Smooth muscle cell (in vitro differentiated cells): ENCODE measurements around the gene PHYHIPL. TPM values are rescaled to one million over a fixed set of nuclear protein-coding genes. Genes with fewer than 3 reads are reported as not detected.

Experiments
- DNase-seq: peaks from one replicate; lab custom pipeline; 2025; ENCODE audit not compliant: unreplicated experiment; lab: John Stamatoyannopoulos, UW
- H2AFZ ChIP-seq: fragments of 200-600 bp; sonication (generic); 2 replicates; pipeline ENCODE4 v1.6.0; 2016; ENCODE audit warnings: antibody characterized with exemption, low read depth, mild to moderate bottlenecking
- H3F3A ChIP-seq: fragments of 200-600 bp; sonication (generic); 2 replicates; pipeline ENCODE4 v1.6.0; 2017; ENCODE audit warnings: antibody characterized with exemption, low read depth
- H3K27ac ChIP-seq: fragments of 200-600 bp; sonication (generic); 2 replicates; pipeline ENCODE4 v1.5.1; 2016; ENCODE audit warnings: low read depth, mild to moderate bottlenecking
- H3K27me3 ChIP-seq: fragments of 200-600 bp; sonication (generic); 2 replicates; pipeline ENCODE4 v1.6.1; 2016; ENCODE audit warnings: low read depth, mild to moderate bottlenecking
- H3K36me3 ChIP-seq: fragments of 200-600 bp; sonication (generic); 2 replicates; pipeline ENCODE4 v1.5.1; 2016; ENCODE audit warnings: low read depth
- H3K4me1 ChIP-seq: fragments of 200-600 bp; sonication (generic); 2 replicates; pipeline ENCODE4 v1.5.1; 2016; ENCODE audit warnings: low read depth
- H3K4me2 ChIP-seq: fragments of 200-600 bp; sonication (generic); 2 replicates; pipeline ENCODE4 v1.6.0; 2016; ENCODE audit warnings: mild to moderate bottlenecking
- H3K4me3 ChIP-seq: fragments of 200-600 bp; sonication (generic); 2 replicates; pipeline ENCODE4 v1.5.1; 2016; ENCODE audit warnings: mild to moderate bottlenecking
- H3K79me2 ChIP-seq: fragments of 200-600 bp; sonication (generic); 2 replicates; pipeline ENCODE4 v1.6.0; 2016; ENCODE audit warnings: low read depth, mild to moderate bottlenecking
- H3K9ac ChIP-seq: fragments of 200-600 bp; sonication (generic); 2 replicates; pipeline ENCODE4 v1.6.0; 2016; ENCODE audit warnings: low read depth
- H3K9me3 ChIP-seq: fragments of 200-600 bp; sonication (generic); replicated peaks from 2 replicates; pipeline ENCODE4 v1.5.1; 2016; ENCODE audit warnings: low read depth
- H4K20me1 ChIP-seq: fragments of 200-600 bp; sonication (generic); 2 replicates; pipeline ENCODE4 v1.6.0; 2016; ENCODE audit warnings: low read depth
- WGBS: methylation state at CpG from one replicate; pipeline ENCODE4 v1.1.7; 2016; ENCODE audit warnings: low lambda C conversion rate; 5-methylcytosine and 5-hydroxymethylcytosine counted together
- polyA plus RNA-seq: library from polyadenylated mRNA; unstranded; fragments of >200 nt; fragmentation: Nextera tagmentation; extraction: Ambion mirVana; gene quantifications from 2 replicates; pipeline ENCODE4 v1.2.1, GENCODE V29; 2016
- total RNA-seq: library from RNA; depleted of rRNA; stranded (reverse); fragments of >200 nt; gene quantifications from 2 replicates; pipeline ENCODE4 v1.2.3, GENCODE V29; 2014
- TF ChIP-seq, protein P1 (sequence below): fragments of 200-600 bp; sonication (generic); IDR thresholded peaks from 2 replicates; pipeline ENCODE4 v1.5.1; 2017; ENCODE audit warnings: borderline replicate concordance, mild to moderate bottlenecking, antibody characterized with exemption; ENCODE audit not compliant: insufficient read depth, poor library complexity, severe bottlenecking

PHYHIPL gene
- total and polyA plus RNA-seq, 2 experiments from 2014 or later = 0.31 to 0.63 TPM

DNA sequence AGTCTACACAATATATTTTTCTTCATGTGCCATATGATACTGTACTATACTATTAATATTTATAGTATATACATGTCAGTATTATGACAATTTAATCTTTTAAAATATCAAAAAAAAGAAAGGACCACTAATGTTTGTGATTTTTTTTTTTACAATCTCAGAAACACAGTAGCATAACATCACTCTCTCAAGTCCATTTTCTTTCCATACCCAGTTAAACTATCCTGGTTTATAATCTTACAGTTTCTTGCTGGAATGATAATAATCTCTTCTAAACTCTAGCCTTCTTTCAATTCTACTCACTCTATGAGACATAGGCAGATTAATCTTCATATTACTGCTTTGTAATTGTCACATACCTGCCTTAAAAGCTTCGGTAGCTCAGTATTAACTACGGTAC is 8.9 kb upstream of the PHYHIPL start:
- no peaks in the 10 kb centered on the region for H3K27me3 ChIP-seq
- H3K79me2 ChIP-seq = no peaks in the 10 kb centered on the region
- TF ChIP-seq, protein P1, sequence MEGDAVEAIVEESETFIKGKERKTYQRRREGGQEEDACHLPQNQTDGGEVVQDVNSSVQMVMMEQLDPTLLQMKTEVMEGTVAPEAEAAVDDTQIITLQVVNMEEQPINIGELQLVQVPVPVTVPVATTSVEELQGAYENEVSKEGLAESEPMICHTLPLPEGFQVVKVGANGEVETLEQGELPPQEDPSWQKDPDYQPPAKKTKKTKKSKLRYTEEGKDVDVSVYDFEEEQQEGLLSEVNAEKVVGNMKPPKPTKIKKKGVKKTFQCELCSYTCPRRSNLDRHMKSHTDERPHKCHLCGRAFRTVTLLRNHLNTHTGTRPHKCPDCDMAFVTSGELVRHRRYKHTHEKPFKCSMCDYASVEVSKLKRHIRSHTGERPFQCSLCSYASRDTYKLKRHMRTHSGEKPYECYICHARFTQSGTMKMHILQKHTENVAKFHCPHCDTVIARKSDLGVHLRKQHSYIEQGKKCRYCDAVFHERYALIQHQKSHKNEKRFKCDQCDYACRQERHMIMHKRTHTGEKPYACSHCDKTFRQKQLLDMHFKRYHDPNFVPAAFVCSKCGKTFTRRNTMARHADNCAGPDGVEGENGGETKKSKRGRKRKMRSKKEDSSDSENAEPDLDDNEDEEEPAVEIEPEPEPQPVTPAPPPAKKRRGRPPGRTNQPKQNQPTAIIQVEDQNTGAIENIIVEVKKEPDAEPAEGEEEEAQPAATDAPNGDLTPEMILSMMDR = no peak
- H3K4me1 ChIP-seq = no peaks in the 10 kb centered on the region
- H3K4me2 ChIP-seq = no peak overlapping the region
- DNase-seq = no peak
- 90% methylated on average over 2 of the region's 2 CpGs for WGBS
- no peak overlapping the region for H3K4me3 ChIP-seq
- H3K9me3 ChIP-seq = no peaks in the 10 kb centered on the region
- peaks cover 4% of the 10 kb centered on the region for H3K36me3 ChIP-seq
- no peak overlapping the region for H3K27ac ChIP-seq
- H4K20me1 ChIP-seq = no peaks in the 10 kb centered on the region
- no peaks in the 10 kb centered on the region for H3F3A ChIP-seq
- no peak overlapping the region for H3K9ac ChIP-seq
- H2AFZ ChIP-seq = no peak overlapping the region

DNA sequence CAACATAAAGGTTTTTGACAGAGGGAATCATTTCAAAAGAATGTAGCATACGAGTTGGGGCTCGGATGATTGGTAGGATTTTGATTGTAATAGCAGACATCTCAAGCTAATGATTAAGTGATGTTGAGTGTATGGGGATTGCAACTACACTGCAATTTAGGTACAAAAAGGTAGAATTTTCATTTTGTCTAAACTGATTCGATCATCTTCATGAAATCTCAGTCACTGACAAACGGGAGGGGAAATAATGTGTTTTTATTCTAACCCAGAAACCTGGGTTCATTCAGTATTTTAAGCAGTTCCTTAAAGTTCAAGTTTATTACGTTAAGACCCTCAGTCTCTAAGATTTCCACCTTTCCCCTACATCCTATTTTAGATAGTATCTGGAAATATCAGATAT is 3.9 kb upstream of the PHYHIPL start:
- H3K36me3 ChIP-seq = peaks cover 4% of the 10 kb centered on the region
- H3K4me2 ChIP-seq = no peak overlapping the region
- peaks cover 4% of the 10 kb centered on the region for H3K4me1 ChIP-seq
- H4K20me1 ChIP-seq = no peaks in the 10 kb centered on the region
- TF ChIP-seq, protein P1 = no peak
- no peaks in the 10 kb centered on the region for H3F3A ChIP-seq
- no peak overlapping the region for H2AFZ ChIP-seq
- H3K79me2 ChIP-seq = no peaks in the 10 kb centered on the region
- H3K4me3 ChIP-seq = no peak overlapping the region
- no peak for DNase-seq
- no peak overlapping the region for H3K27ac ChIP-seq
- peaks cover 28% of the 10 kb centered on the region for H3K27me3 ChIP-seq
- 90% methylated on average over 5 of the region's 5 CpGs for WGBS
- H3K9me3 ChIP-seq = no peaks in the 10 kb centered on the region
- H3K9ac ChIP-seq = no peak overlapping the region

DNA sequence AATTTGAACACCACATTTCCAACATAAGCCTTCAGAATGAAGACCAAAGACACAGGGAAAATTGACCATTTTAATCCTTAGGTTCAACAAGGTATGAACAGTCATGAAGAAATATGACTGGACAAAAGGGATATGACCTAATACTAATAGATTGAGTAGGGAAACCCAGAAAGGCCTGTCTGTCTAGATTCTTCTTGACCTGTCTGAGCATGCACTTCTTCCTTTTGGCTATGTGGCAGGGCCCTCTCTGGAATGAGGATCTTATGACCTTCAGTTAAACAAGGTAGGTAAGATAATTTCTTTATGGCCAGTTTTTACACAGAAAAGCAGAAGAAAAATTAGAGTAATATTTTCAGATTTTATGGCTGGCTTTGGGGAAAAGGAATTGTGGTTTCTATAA is 3.0 kb upstream of the PHYHIPL start:
- Histone ChIP-seq H3K4me1 (peaks cover 4% of the 10 kb centered on the region), H3K27ac (peak overlapping the region; percentile 35), H3K79me2 (no peaks in the 10 kb centered on the region), H3F3A (no peaks in the 10 kb centered on the region), H3K27me3 (peaks cover 32% of the 10 kb centered on the region), H3K9me3 (no peaks in the 10 kb centered on the region), H3K4me2 (no peak overlapping the region), H4K20me1 (no peaks in the 10 kb centered on the region), H3K4me3 (no peak overlapping the region), H2AFZ (no peak overlapping the region), H3K36me3 (no peaks in the 10 kb centered on the region), H3K9ac (no peak overlapping the region)
- TF ChIP-seq, protein P1 = no peak
- DNase-seq = no peak

DNA sequence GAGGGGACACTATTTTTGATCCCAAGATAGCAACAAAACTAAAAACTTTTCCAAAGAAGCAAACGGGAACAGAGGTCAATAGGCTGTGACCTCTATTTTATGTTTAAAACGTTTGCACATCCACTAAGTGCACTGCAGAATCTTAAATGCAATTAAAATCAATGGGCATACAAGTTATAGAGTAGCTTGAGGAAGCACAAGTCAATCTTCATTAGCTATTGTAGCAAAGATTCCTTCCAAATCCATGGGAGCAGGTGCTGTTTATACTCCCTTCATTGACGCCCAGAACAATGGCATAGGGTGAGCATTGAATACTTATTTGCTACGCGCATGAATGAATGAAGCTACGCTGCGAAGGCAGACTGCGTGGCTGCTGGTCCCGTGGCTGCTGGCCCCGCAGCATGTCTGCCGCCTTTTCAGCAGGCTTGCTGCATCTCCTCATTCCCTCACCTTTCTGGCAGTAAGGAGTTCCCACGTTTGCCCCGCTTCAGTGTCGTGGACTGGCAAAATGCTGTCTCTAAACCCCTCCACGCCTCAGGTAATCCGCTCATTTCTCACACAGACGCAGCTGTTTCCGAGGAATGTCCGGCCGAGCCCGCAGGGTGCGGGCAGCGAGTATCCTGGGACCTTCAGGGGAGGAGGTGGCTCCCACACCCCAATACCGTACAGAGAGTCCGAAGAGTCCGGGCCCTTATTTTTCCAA is 754 bp upstream of the PHYHIPL start:
- TF ChIP-seq, protein P1 = no peak
- H3K27ac ChIP-seq = no peak overlapping the region
- H3K79me2 ChIP-seq = no peaks in the 10 kb centered on the region
- peaks cover 4% of the 10 kb centered on the region for H3K4me1 ChIP-seq
- peak overlapping the region; percentile 94 for H3K4me2 ChIP-seq
- WGBS = 19% methylated on average over 26 of the region's 26 CpGs
- H3K9me3 ChIP-seq = no peaks in the 10 kb centered on the region
- no peaks in the 10 kb centered on the region for H3K36me3 ChIP-seq
- H3K27me3 ChIP-seq = peaks cover 34% of the 10 kb centered on the region
- no peak for DNase-seq
- no peaks in the 10 kb centered on the region for H3F3A ChIP-seq
- no peak overlapping the region for H3K9ac ChIP-seq
- H2AFZ ChIP-seq = no peak overlapping the region
- H3K4me3 ChIP-seq = peak overlapping the region; percentile 57
- no peaks in the 10 kb centered on the region for H4K20me1 ChIP-seq
